GM19023 (cell line): ENCODE measurements around the gene ZNF804A.
"Not testable (repeated sequence)": the region's sequence is repeated elsewhere in the genome, so short reads cannot be mapped to it uniquely, and the experiment has no call there.

Source experiments
- ATAC-seq: cut with Tn5 transposase; IDR thresholded peaks from one replicate; pipeline ENCODE4 v1.9.1; 2021; ENCODE audit warnings: mild to moderate bottlenecking, moderate library complexity; ENCODE audit not compliant: unreplicated experiment

Gene ZNF804A

GRCh38 chr2:184799379-184799778 is 201.1 kb downstream of the ZNF804A start:
- ATAC-seq = no peak

- ATAC-seq = no peak
Measured at GRCh38 chr2:184814421-184814820, 216.1 kb downstream of the ZNF804A start.

GRCh38 chr2:184815824-184816223 is 217.5 kb downstream of the ZNF804A start:
- ATAC-seq = no peak

- ATAC-seq = no peak
Measured at GRCh38 chr2:184824597-184824996, 226.3 kb downstream of the ZNF804A start.

GRCh38 chr2:184830531-184830930 is 232.2 kb downstream of the ZNF804A start:
- no peak for ATAC-seq

- no peak for ATAC-seq
Measured at GRCh38 chr2:184834699-184835397, 236.5 kb downstream of the ZNF804A start.

GRCh38 chr2:184835398-184835715 is 237.0 kb downstream of the ZNF804A start:
- no peak for ATAC-seq

GRCh38 chr2:184847331-184847730 is 249.0 kb downstream of the ZNF804A start:
- ATAC-seq = no peak

GRCh38 chr2:184849516-184849915 is 251.2 kb downstream of the ZNF804A start:
- ATAC-seq = no peak

GRCh38 chr2:184851576-184851975 is 253.2 kb downstream of the ZNF804A start:
- ATAC-seq = no peak

- ATAC-seq = no peak
Measured at GRCh38 chr2:184859187-184859586, 260.9 kb downstream of the ZNF804A start.

- ATAC-seq = no peak
Measured at GRCh38 chr2:184860744-184861143, 262.4 kb downstream of the ZNF804A start.

- ATAC-seq = no peak
Measured at GRCh38 chr2:184875212-184875611, 276.9 kb downstream of the ZNF804A start.

- ATAC-seq = no peak
Measured at GRCh38 chr2:184875911-184876310, 277.6 kb downstream of the ZNF804A start.

GRCh38 chr2:184877909-184878308 is 279.6 kb downstream of the ZNF804A start:
- no peak for ATAC-seq

GRCh38 chr2:184879671-184880070 is 281.3 kb downstream of the ZNF804A start:
- no peak for ATAC-seq

GRCh38 chr2:184886585-184886984 is 288.3 kb downstream of the ZNF804A start:
- not testable (repeated sequence) for ATAC-seq

- ATAC-seq = no peak
Measured at GRCh38 chr2:184890311-184890710, 292.0 kb downstream of the ZNF804A start.

- no peak for ATAC-seq
Measured at GRCh38 chr2:184904991-184905390, 306.7 kb downstream of the ZNF804A start.

- no peak for ATAC-seq
Measured at GRCh38 chr2:184906160-184906559, 307.8 kb downstream of the ZNF804A start.

GRCh38 chr2:184906709-184907108 is 308.4 kb downstream of the ZNF804A start:
- ATAC-seq = no peak

GRCh38 chr2:184908966-184909365 is 310.6 kb downstream of the ZNF804A start:
- no peak for ATAC-seq

- no peak for ATAC-seq
Measured at GRCh38 chr2:184920451-184920965, 322.2 kb downstream of the ZNF804A start.
